Transverse colon (tissue), 4 donors: ENCODE data around the gene SEC22A. TPM values are rescaled to one million over a fixed set of nuclear protein-coding genes. Genes with fewer than 3 reads are reported as not detected.

Experiments used
- DNase-seq: peaks from one replicate; pipeline ENCODE4 v3.0.0-alpha.2; 2019
- H3K27ac ChIP-seq, 4 donors: fragments of 200-600 bp; sonication (generic); 2 replicates each; pipeline ENCODE4 v1.5.1; 2016 to 2018; ENCODE audit warnings: inconsistent platforms in 4 of 4
- H3K27me3 ChIP-seq: fragments of 200-600 bp; sonication (generic); 2 replicates; pipeline ENCODE4 v1.5.1; 2017; ENCODE audit warnings: inconsistent platforms
- H3K36me3 ChIP-seq, 4 donors: fragments of 200-600 bp; sonication (generic); 2 replicates each; pipeline ENCODE4 v1.5.1; 2017 to 2019; ENCODE audit warnings: inconsistent platforms in 4 of 4
- H3K4me1 ChIP-seq, 4 donors: fragments of 200-600 bp; sonication (generic); 2 replicates each; pipeline ENCODE4 v1.5.1; 2017 to 2020; ENCODE audit warnings: inconsistent platforms in 4 of 4
- H3K4me3 ChIP-seq, 4 donors: fragments of 200-600 bp; sonication (generic); 1 replicate in 1 of 4; 2 replicates in 3 of 4; pipeline versions ENCODE4 v1.5.1 to v1.6.1; 2017 to 2019; ENCODE audit warnings: inconsistent platforms in 4 of 4
- H3K9me3 ChIP-seq, 2 donors: fragments of 200-600 bp; sonication (generic); 2 replicates each; pipeline ENCODE4 v1.5.1; 2017 to 2019; ENCODE audit warnings: inconsistent platforms in 2 of 2
- EP300 ChIP-seq: sonication (generic); formaldehyde crosslinking; IDR thresholded peaks from one replicate; pipeline ENCODE4 v1.6.1; 2017; ENCODE audit warnings: antibody characterized with exemption, low read depth
- POLR2A ChIP-seq: fragments of 450-650 bp; IDR thresholded peaks from one replicate; pipeline ENCODE4 v1.6.1; 2016; ENCODE audit warnings: antibody characterized with exemption, mild to moderate bottlenecking, moderate library complexity
- POLR2AphosphoS5 ChIP-seq, 3 donors: sonication (generic); formaldehyde crosslinking; IDR thresholded peaks; one replicate each; pipeline ENCODE4 v1.6.1; 2016; ENCODE audit warnings: antibody characterized with exemption in 3 of 3
- WGBS, 2 donors: methylation state at CpG; one replicate each; pipeline ENCODE4 v1.1.5; 2018; ENCODE audit warnings: low coverage in 1 of 2; 5-methylcytosine and 5-hydroxymethylcytosine counted together
- in situ Hi-C, 4 donors: fragments of 200-750 bp; cut with MboI; loops; one replicate each; pipeline versions ENCODE4 v1.15.0 to v1.15.1; 2017; ENCODE audit warnings: low sequenced_read_pairs in 3 of 4, low pct_ligation_motif_present in 1 of 4, low pct_unique_long_range_greater_than_20kb in 1 of 4
- intact Hi-C: fragments of 100-400 bp; cut with DNase I; formaldehyde crosslinking; loops from one replicate; pipeline ENCODE4 v1.15.1; 2023; ENCODE audit warnings: low total_unique reads
- total RNA-seq, 4 donors: library from RNA; depleted of rRNA; stranded (reverse); fragments of >200 nt; gene quantifications; one replicate each; pipeline ENCODE4 v1.1.0, GENCODE V29; 2016
- TF ChIP-seq, protein P1 (sequence below), 5 experiments: fragments of 200-600 bp in 3 of 5; fragments of 450-650 bp in 2 of 5; sonication (generic) in 3 of 5; IDR thresholded peaks; 1 replicate in 2 of 5; 2 replicates in 3 of 5; pipeline ENCODE4 v1.5.1; 2016 to 2017; ENCODE audit warnings: antibody characterized with exemption in 5 of 5, inconsistent platforms in 3 of 5, mild to moderate bottlenecking in 2 of 5, moderate library complexity in 1 of 5

Gene SEC22A
- total RNA-seq, 4 donors from 2014 or later, result 4.5 to 33.8 (median 17.6) TPM

DNA sequence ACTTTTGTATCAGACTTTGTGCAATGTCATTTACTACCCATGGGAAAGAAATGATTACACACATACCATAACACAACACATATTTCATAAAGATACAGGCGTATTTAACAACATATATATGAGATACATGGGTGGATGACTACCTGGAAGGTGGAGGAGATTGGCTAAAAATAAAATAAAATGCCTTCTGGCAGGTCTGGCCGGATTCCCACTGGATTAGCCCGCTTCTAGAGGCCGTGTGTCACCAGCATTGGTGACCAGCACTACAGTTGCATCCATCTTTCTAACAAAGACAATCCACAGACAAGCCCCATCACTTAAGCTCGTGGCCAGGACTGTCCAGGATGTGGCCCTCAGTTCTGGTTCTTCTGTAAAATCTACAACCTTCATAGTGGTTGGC is 21.0 kb upstream of the SEC22A start:
- H3K4me1 ChIP-seq, result no peaks in the 10 kb centered on the region
- H3K27me3 ChIP-seq, result no peaks in the 10 kb centered on the region
- 87 to 93% methylated on average over 5 of the region's 5 CpGs for WGBS, 2 donors
- H3K36me3 ChIP-seq, result no peaks in the 10 kb centered on the region
- H3K27ac ChIP-seq, result no peak overlapping the region
- intact Hi-C loops (no loop called here), in situ Hi-C loops (no loop called here)
- no peaks in the 10 kb centered on the region for H3K9me3 ChIP-seq
- no peak for DNase-seq
- no peak overlapping the region for H3K4me3 ChIP-seq
- no peak for TF ChIP-seq EP300
- TF ChIP-seq, protein P1, sequence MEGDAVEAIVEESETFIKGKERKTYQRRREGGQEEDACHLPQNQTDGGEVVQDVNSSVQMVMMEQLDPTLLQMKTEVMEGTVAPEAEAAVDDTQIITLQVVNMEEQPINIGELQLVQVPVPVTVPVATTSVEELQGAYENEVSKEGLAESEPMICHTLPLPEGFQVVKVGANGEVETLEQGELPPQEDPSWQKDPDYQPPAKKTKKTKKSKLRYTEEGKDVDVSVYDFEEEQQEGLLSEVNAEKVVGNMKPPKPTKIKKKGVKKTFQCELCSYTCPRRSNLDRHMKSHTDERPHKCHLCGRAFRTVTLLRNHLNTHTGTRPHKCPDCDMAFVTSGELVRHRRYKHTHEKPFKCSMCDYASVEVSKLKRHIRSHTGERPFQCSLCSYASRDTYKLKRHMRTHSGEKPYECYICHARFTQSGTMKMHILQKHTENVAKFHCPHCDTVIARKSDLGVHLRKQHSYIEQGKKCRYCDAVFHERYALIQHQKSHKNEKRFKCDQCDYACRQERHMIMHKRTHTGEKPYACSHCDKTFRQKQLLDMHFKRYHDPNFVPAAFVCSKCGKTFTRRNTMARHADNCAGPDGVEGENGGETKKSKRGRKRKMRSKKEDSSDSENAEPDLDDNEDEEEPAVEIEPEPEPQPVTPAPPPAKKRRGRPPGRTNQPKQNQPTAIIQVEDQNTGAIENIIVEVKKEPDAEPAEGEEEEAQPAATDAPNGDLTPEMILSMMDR (IDR thresholded peaks at IDR 0.05), result no peak
- no peak for TF ChIP-seq POLR2A
- TF ChIP-seq POLR2AphosphoS5 (IDR thresholded peaks at IDR 0.05), result no peak

DNA sequence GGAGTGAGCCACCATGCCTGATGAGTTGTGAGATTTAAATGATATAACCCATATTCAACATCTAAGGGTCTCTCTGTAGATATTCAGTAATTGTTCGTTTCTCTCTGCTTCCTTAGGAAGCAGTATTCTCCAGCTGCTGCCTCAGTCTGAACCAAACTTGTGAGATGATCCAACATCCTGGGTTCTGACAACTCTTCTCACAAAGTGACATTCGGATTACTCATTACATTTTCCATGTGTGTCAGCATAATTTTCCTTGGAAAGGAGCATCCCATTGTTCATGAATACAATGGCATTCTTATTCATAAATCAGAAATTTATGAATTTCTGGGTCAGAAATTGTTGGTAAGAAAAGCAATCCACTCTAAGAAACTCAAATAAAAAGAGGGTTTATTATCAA is 15.0 kb upstream of the SEC22A start:
- Histone ChIP-seq H3K36me3 (no peaks in the 10 kb centered on the region), H3K27ac (no peak overlapping the region), H3K27me3 (no peaks in the 10 kb centered on the region), H3K4me1 (no peaks in the 10 kb centered on the region), H3K4me3 (no peak overlapping the region), H3K9me3 (no peaks in the 10 kb centered on the region)
- DNase-seq, result no peak
- WGBS, 2 donors, result 77 to 92% methylated on average over 1 to 2 of the region's 2 CpGs
- TF ChIP-seq EP300 (no peak), POLR2AphosphoS5 (IDR thresholded peaks at IDR 0.05) (no peak), POLR2A (no peak)
- TF ChIP-seq, protein P1 (IDR thresholded peaks at IDR 0.05), result no peak
- intact Hi-C loops, result no loop called here
- in situ Hi-C loops, result no loop called here

DNA sequence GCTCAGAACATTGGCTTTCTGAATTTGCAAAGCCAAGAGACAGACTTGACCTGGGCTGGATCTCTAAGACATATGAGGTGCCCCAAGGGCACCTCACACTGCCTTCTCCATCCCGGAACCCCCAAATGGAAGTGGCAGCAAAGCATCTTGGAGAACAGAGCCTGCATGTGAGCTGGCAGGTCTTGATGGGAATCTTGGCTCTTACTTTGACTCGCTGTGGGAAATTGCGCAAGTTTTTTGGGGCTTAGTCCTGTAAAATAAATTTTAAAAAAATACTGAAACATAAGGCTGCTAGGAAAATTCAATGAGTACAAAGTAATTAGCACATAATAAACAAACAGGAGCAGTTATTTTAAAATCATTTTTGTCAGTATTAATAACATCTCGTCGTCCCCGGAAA is 13.7 kb upstream of the SEC22A start:
- H3K4me3 ChIP-seq, result no peak overlapping the region
- TF ChIP-seq, protein P1 (IDR thresholded peaks at IDR 0.05), result no peak
- TF ChIP-seq POLR2A, result no peak
- WGBS, 2 donors, result 91 to 96% methylated on average over 5 to 6 of the region's 6 CpGs
- no peak overlapping the region for H3K27ac ChIP-seq
- H3K4me1 ChIP-seq, result no peaks in the 10 kb centered on the region
- no peaks in the 10 kb centered on the region for H3K36me3 ChIP-seq
- no peaks in the 10 kb centered on the region for H3K27me3 ChIP-seq
- in situ Hi-C loops, result no loop called here
- no peak for DNase-seq
- intact Hi-C loops, result no loop called here
- H3K9me3 ChIP-seq, result no peaks in the 10 kb centered on the region

DNA sequence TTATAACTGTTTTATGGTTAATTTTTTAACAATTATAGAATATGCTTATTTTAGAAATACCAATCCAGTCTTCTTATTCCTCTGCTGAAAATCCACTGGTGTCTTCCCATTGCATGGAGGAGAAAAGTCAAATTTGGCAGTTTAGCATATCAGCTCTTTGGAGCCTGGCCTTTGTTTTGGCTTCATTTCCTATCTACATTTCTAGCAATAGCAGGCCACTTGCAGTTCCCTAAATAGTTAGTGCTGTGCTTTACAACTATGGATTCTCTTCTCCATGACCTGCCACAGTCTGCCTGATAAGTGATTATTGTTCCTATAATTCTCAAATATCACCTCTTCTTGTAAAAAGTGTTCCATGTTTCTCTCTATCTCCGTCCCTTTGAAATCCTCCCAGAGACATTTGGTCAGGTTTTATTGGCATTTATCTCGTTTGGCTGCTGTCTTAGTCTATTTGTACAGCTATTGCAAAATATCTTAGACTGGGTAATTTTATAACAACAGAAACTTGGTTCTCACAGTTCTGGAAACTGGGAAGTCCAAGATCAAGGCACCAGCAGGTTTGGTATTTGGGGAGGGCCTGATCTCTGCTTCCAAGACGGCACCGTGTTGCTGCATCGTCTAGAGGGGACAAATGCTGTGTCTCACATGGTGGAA is 8.2 kb upstream of the SEC22A start:
- in situ Hi-C loops, result no loop called here
- WGBS, 2 donors, result 69 to 79% methylated on average over 3 to 5 of the region's 5 CpGs
- no peak overlapping the region for H3K27ac ChIP-seq

More for the DNA sequence above, 8.2 kb upstream of the SEC22A start:
- Histone ChIP-seq H3K27me3 (no peaks in the 10 kb centered on the region), H3K36me3 (no peaks in the 10 kb centered on the region), H3K9me3 (no peaks in the 10 kb centered on the region), H3K4me1 (no peaks in the 10 kb centered on the region), H3K4me3 (no peak overlapping the region)
- no peak for TF ChIP-seq POLR2A
- TF ChIP-seq EP300, result no peak
- TF ChIP-seq, protein P1 (IDR thresholded peaks at IDR 0.05), result no peak
- TF ChIP-seq POLR2AphosphoS5 (IDR thresholded peaks at IDR 0.05), result no peak
- DNase-seq, result no peak
- intact Hi-C loops, result no loop called here
